ENCODE data around the gene RERE.
"Not testable (repeated sequence)": the region's sequence is repeated elsewhere in the genome, so short reads cannot be mapped to it uniquely, and the experiment has no call there.

Gene RERE

DNA sequence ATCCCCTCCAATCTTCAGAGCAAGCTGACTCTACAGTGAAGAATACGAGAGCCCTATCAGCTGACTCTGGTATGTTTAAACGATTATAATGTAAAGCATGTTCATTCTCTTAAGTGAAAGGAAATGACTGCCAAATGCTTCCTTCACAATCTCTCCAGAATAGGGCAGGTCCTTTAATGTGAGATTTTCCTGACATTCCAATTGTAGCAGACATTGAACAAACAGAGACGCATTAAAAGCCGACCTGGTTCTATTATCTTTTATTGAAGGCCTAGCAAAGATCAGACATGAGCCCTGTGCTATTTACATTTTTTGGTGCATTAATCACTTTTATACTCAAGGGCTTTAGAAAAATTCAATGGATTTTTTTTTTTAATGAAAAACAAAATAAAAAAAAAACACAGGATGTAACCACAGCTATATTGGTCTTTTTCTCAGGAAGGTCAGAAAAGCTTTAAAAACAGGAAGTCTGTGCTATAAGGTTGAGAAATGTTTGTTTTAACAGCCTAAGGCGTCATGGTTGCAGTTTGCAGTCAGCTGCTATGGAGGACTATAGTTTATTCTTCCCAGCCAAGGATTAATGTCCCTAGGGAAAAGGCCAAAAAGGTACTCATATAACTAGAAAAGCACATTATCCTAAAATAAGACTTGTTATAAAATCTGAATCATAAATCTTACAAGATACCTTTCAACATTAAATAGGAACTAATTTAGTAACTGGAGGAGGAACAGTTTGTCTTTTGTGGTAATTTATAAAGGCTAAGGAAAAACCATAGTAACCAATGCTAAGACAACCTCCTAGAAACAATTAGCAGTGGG is 104.8 kb downstream of the RERE start:
- DNase-seq: peak in 1 of 2 donors; percentile 45

DNA sequence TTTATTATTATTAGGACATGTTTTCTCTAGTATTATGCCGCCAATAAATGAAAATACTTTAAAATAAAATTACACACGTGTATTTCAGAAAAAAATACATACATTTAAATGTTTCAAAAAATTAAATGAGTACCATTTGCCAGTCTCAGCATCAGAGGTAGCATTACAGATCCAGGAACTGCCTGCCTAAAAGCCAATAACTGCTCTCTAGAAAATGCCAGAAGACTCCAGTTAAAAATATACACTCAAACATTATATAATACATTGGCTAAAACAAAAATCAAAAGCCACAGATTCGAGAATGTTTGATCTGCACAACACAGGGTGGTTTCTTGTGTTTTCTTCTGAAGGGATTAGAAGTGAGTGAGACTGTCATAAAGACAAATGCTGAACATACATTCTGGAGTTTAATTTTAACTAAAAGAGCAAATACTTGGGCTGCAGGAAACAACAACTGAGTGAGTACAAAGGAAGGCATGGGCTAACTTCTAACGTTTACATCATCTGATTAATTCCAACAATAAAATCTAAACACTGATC is 105.5 kb downstream of the RERE start:
- DNase-seq: no peak

DNA sequence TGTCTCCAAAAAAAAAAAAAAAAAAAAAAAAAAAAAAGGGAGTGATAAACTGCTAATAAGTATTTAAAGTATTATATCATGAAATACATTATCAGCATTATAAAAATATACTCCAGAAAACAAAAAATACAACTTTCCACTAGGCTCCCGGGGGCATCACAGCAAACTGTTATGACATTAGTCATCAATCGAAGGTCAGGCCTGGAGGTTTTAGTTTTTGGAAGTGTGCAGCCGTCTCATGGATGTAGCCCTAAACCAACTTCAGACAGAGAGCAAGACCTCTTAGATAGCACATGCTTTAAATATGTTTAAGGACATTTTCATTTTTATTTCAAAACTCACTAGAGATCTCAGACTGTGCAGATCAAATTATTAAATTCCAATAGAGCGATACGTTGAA is 106.3 kb downstream of the RERE start:
- no peak for DNase-seq

DNA sequence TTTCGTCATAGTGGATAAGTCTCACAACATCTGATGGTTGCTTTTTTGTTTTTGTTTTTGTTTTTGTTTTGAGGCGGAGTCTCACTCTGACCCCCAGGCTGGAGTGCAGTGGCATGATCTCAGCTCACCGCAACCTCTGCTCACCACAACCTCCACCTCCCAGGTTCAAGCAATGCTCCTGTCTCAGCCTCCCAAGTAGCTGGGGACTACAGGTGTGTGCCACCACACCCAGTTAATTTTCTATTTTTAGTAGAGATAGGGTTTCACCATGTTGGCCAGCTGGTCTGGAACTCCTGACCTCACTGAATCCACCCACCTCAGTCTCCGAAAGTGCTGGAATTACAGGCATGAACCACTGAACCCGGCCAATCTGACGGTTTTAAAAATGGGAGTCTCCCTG is 109.2 kb downstream of the RERE start:
- no peak for DNase-seq

DNA sequence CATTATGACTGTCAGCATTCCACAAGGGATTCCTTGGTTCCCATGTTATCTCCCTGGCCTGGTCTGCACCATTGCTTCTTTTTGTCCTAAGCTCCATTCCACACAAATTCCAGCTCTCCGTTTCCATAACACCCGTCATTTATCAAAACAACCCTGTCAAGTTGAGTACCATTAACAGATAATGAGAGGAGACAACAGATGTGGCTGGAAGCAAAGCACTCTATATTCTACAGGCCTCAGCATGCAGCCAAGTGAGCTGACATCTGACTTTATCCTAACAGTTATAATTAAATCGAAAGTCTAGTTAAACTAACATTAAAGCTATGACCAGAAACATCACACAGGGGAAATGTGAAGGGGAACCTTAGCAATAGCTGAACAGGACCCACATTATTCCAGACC is 110.4 kb downstream of the RERE start:
- DNase-seq: no peak

DNA sequence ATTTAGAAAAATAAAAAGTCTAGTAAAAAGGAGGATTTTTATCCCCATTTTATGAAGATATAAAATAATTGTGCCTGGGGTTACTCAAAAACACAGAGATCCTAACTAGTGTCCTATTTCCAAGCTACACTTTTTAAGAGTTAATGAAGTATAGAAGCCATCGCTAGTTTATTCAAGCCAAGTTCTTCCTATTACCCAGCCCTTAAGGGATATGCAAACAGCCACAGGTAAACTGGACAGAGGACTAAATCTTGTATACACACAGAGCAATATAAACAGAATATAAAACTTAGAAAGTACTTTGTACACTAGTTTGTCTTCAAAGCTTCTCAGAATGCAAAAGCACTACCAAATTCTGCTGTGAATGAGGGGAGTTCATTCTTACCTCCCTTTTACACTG is 111.1 kb downstream of the RERE start:
- DNase-seq: no peak

DNA sequence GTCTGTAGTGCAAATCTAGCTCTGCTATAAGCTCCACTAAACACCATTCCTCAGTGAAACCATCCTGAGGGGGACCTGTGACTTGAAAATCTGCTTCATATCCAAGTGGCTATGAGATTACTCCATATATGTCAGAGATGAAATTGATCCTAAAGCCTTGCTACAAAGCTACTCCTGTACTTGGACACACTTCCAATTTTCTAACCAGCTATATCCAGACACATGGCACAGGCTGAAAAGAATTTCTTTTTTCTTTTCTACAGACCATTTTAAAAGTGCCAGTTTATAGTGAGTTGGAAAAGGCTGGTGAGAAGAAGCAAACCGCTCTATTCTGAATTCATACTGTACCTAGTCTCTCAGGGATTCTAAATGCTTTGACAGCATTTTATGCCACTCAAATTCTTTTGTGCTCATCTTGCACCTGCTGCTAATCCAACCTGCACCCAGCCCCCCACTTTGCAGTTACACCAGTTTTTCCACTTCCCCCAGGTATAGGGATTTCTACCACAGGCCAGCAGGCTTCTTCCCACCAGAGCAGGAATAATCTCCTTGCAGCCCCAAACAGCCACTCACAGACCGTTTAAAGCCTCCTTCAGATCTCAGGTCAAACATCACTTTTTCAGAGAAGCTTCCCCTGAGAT is 112.5 kb downstream of the RERE start:
- no peak for DNase-seq

DNA sequence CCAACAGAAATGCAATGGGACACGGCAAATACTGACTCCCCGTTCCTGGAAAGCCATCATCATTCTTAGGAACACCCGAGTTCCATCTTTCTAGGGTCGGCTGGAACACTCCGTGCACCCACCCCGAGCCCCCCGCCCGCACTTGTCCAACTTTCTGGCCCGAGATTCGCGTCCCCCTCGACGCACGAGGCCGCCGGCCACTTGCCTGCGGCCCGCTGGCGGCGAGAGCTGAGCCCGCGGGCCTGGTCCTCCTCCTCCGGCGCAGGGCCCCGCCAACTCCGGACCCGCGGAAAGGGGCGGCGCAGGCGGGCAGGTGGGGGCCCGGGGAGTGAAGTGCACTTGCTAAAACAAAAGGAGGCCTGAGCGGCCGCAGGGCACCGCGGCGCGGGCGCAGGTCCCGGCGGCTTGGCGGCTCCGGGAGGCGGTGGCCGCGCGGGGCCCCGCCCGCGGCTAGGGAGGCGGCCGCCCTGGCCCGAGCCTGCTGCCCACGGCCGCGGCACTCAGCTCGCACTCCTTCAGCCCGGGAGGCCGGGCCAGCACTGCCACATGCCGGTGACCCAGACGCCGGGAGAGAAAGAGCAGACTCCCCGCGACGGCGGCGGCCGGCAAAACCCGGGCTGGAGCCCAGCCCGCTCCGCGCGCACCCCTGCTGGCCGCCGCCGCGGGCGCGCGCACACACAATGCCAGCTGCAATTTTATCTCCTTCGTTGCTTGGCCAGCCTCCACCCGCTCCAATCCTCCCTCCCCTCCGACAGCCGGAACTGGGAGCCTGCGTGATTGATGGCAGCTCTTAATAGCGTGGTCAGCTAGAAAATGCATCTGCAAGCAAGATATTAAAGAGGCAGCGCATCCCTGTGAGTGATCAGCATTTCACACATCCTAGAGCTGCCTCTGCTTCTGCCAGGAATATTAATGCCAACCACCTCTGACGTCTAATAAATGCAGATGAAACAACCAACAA is 114.3 kb downstream of the RERE start:
- DNase-seq: peak; percentile 92 to 94

DNA sequence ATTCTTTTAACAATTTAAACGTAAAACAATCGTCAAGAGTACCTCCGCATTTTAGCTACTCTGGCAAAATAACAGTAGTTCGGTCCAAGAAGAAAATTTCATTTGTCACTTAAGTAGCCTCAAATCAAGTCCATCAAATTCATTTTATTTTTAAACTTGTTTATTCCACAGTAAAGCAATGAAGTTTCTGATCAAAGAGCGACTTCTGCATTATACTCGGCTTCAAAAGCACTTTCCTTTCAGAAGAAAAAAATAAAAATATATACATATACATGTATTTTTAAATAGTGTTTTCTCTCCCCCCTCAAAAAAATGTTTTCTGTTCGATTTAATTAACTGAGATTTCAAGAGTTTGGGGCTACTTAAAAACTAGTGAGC is 115.0 kb downstream of the RERE start:
- no peak for DNase-seq

DNA sequence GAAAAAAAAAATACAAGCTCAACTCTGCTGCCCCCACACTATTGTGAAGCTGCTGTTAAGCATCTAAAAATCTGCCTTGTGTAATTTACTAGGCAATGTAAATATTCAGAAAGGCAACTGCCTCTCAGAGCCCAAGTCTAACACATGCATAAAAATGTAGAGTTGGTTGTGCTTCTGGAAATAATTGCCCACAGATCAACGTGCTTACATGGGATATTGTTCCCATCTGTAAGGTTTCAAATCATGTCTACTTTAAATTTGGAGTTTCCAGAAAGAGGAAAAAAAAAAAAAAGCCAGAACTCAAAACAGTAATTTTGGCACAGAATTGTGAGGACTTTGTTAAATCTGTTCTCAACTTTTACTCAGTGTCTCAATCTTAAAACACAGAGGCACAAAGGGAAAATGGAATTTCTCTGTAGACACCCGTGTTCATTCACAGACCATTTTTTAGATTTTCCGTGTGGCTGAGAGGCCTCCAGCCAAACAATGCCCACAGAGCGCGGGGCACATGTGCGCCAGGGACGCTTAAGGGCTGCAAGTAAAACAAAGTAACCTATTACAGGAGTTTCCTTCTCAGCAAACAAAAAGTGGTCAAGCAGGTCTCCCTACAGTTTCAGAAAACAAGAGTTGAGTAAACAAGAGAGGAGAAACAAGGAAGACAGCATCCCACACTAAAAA is 115.5 kb downstream of the RERE start:
- no peak for DNase-seq

DNA sequence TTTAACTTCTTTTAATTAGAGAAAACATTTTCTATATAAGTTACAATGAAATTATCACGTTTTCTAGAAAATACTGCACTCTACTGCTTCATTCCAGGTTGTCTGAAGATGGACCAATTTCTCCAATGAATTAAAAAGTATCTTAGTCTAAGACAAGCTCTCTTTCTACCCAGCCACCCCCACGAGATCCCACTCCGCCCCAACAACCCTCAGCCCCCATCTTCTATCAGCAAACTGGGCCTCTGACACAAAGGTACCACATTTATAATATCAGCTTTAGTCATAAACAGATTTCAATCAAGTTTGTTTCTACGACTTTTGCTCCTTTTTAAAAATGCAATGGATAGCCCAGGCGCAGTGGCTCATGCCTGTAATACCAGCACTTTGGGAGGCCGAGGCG is 117.8 kb downstream of the RERE start:
- no peak for DNase-seq

DNA sequence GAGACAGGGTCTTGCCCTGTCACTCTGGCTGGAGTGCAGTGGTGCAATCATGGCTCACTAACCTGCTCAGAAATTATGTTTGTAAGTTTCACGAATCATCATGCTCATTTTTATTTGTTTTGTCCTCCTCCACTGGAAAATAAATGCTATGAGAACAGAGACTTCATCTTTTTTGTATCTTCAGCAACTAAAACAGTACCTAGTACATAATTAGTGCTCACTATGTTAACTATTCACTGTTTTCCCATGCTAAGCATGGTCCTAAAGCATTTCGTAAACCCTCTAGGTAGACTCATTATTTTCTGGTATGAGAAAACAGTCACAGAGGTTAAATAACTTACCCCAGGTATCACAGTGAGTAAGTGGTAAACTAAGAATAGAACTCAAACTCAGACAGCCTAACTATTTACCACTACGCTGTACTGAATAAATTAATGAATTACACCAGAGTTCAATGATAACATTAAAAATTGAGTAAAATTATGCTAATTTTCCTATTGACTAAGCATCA is 118.4 kb downstream of the RERE start:
- no peak for DNase-seq

DNA sequence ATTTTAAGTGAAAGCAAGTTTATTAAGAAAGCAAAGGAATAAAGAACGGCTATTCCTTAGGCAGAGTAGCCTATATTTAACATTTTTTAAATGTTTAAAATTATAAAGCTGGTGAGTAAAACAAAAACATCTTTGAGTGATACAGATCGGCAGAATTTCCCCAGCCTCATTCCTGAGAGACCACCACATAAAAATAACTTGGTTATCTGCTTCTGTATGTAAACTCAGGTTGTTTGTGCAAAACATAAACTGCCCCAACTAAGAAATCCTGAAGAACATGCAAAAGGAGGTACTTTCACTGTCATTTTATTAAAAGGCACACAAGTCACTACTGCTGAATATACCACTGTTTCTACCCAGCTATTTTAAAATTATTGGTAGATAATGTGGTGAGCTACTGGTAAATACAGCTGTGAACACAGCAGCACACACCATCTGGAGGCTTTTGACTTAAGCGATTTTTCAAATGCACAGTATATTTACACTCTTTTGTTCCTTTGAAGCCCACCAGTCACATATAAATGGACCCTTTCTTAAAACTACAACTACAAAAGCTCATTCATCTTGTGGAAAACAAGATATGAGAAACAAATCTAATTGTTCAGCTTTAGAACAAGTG is 119.3 kb downstream of the RERE start:
- no peak for DNase-seq

DNA sequence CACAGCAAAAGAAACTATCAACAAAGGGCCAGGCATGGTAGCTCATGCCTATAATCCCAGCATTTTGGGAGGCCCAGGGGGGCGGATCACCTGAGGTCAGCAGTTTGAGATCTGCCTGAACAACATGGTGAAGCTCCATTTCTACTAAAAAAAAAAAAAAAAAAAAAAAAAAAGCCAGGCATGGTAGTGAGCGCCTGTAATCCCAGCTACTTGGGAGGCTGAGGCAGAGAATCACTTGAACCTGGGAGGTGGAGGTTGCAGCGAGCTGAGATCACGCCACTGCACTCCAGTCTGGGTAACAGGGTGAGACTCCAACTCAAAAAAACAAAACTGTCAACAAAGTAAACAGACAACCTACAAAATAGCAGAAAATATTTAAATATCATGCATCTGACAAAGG is 122.0 kb downstream of the RERE start:
- DNase-seq: not testable (repeated sequence)

DNA sequence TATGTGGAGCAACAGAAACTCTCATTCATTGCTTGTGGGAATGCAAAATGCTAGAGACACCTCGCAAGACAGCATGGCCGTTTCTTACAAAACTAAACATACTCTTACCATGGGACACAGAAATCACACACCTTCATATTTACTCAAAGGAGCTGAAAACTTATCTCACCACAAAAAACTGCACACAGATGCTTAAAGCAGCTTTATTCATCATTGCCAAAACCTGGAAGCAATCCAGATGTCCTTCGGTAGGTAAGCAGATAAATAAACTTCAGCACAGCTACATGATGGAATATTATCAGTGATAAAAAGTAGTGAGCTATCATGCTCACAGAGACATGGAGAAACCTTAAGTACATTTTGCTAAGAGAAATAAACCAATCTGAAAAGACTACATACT is 124.3 kb downstream of the RERE start:
- no peak for DNase-seq

DNA sequence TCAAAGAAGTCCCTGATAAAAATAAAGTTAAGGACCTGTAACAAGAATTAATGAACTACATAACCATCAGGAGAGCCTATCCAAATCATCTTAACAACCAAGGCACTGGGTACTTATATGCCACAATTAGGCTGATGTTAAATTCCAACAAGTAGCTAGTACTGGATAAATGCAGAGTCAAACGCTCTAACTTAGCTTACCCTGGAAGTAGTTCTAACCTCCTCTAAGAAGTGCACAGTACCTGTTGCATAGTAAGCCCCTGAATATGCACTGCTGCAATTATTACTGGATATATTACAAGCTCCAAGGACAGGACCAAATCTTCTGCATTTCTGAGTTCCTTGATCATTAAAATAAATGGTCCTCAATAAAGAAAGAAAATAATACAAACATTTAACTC is 125.8 kb downstream of the RERE start:
- DNase-seq: no peak

DNA sequence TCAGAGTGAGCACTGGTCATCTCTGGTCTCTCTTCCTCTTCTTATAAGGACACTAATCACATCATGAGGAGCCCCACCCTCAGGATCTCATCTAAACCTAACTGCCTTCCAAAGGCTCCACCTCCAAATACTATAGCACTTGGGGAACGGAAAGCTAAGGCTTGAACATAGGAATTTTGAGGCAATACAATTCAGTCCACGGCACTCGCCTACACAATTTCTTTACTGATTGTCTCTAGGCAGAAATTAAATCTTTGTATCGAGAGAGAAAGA is 127.3 kb downstream of the RERE start:
- no peak for DNase-seq

DNA sequence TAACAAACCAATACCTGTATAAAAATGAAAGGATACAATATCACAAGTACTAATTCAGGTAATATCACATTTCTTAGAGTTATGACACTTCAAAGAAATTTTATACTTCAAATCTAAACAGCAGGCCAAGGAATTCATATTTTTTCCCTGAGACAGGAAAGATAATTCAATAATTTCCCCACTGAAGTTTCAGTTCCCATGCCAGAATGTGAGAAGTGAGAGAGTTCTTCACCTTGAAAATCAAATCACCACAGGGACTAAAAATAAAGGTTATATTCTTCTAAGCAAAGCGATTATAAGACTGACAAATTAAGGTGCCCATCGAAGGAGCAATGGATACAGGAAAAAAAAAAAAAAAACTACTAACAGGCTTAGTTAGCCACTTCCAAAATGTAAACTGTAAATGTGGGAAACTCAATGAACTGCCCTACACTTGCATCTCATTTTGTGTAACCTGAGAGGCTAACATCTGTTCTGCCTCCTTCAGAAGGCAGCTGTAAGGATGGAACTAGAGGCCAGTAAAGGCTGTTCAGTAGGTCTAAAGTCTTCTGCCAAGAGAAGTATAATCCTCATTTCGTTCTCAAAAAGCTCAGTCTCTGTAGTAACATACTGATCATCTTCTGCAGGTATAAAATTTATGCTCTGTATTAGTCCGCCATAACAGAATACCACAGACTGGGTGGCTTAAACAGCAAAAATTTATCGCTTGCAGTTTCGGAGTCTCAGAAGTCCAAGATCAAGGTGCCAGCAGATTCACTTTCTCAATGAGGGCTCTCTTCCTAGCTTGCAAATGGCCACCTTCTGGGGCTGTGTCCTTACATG is 127.8 kb downstream of the RERE start:
- DNase-seq: no peak

DNA sequence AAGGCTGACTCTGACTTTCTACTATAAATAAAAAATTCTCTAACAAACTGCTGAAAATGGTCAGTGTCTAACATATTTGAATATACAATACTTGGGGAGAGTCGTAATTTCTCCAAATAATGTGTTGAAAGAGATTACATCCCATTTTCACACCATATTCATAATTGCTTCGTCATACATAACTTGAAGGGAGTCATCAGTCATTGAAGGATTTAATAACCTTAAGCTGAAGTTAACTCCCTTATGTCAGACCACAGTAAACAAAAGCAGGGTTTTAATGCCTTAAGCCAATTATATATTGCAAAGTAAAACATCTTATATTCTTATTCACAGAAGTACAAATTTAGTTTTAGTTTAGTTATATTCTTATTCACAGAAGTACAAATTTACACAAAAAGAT is 129.9 kb downstream of the RERE start:
- DNase-seq: no peak

DNA sequence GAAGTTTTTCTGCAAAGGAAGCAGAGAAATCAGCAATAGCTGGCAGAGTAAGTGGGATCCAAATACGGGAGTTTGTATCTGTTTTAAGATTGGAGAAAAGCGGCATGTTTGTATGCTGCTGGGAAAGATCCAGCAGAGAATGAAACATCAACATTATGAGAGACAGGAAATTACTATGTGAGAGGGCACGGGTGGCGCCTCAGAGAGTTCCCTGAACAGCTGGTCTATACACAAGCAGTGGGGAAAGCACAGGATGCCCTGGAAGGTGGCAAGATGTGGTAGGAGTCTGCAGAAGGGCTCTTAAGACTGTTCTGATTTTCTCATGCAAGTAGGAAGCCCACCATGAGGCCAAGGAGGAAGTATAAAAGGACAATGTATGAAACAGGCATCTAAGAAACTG is 130.4 kb downstream of the RERE start:
- no peak for DNase-seq

DNA sequence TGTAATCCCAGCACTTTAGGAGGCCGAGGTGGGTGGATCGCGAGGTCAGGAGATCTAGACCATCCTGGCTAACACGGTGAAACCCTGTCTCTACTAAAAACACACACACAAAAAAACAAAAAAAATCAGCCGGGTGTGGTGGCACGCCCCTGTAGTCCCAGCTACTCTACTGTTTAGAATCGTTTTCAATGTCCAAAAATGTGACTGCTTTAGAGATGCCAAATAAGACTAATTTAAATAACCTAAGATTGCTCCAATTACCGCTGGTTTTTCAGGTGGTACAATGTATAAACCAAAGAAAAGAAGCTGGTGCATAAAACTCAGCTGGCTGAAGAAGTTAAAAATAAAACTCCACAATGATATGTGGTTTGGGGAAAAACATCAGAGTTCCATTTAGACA is 132.0 kb downstream of the RERE start:
- no peak for DNase-seq
